ENCODE measurements around the gene NFYA. TPM values are rescaled to one million over a fixed set of nuclear protein-coding genes. Genes with fewer than 3 reads are reported as not detected.

NFYA gene
- polyA plus RNA-seq, 3 donors, result 9.7 to 21.4 (median 10.7) TPM

GRCh38 chr6:41025966-41026530, 46.7 kb upstream of the NFYA start:
- Mint-ChIP-seq H3K27me3 (ENCODE audit: low read depth in 3 of 3) (peaks cover 0 to 5% (median 4%) of the 10 kb centered on the region in 3 donors), H3K27ac (peak overlapping the region in 1 of 7 donors; percentile 39), H3K9me3 (peaks cover 0 to 2% (median 0%) of the 10 kb centered on the region in 7 donors), H3K4me3 (no peak overlapping the region), H3K4me1 (peaks cover 28% of the 10 kb centered on the region), H3K36me3 (no peaks in the 10 kb centered on the region)
- no peak overlapping the region for H3K9ac ChIP-seq (ENCODE audit: insufficient read depth, low read length, poor library complexity, severe bottlenecking)
- H3K4me1 ChIP-seq (ENCODE audit: control insufficient read depth in 1 of 2, insufficient read depth in 2 of 2, low read length in 2 of 2), result peaks cover 22 to 27% of the 10 kb centered on the region in 2 donors
- no peak overlapping the region for H3K27ac ChIP-seq (ENCODE audit: low read depth in 1 of 2, low read length in 2 of 2)
- H3K9me3 ChIP-seq (replicated peaks in 1 of 2; ENCODE audit: control insufficient read depth in 1 of 2, insufficient read depth in 1 of 2, low read length in 2 of 2), result no peaks in the 10 kb centered on the region
- TF ChIP-seq, protein P1, sequence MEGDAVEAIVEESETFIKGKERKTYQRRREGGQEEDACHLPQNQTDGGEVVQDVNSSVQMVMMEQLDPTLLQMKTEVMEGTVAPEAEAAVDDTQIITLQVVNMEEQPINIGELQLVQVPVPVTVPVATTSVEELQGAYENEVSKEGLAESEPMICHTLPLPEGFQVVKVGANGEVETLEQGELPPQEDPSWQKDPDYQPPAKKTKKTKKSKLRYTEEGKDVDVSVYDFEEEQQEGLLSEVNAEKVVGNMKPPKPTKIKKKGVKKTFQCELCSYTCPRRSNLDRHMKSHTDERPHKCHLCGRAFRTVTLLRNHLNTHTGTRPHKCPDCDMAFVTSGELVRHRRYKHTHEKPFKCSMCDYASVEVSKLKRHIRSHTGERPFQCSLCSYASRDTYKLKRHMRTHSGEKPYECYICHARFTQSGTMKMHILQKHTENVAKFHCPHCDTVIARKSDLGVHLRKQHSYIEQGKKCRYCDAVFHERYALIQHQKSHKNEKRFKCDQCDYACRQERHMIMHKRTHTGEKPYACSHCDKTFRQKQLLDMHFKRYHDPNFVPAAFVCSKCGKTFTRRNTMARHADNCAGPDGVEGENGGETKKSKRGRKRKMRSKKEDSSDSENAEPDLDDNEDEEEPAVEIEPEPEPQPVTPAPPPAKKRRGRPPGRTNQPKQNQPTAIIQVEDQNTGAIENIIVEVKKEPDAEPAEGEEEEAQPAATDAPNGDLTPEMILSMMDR (IDR thresholded peaks at IDR 0.05), result no peak
- no peak overlapping the region for H2AFZ ChIP-seq (ENCODE audit: insufficient read depth, low read depth, low read length, poor library complexity, severe bottlenecking)
- H3K79me2 ChIP-seq (ENCODE audit: insufficient read depth, low read length), result no peaks in the 10 kb centered on the region
- no peaks in the 10 kb centered on the region for H4K20me1 ChIP-seq (ENCODE audit: insufficient read depth, low read length)
- no peak for DNase-seq
- 100% methylated on average over 1 of the region's 3 CpGs for WGBS (ENCODE audit: insufficient coverage)
- H3K4me3 ChIP-seq (replicated peaks in 1 of 3; ENCODE audit: low read depth in 2 of 3, low read length in 3 of 3), result no peak overlapping the region
- H3K27me3 ChIP-seq (ENCODE audit: control insufficient read depth in 2 of 2, insufficient read depth in 2 of 2, low read length in 2 of 2), result no peaks in the 10 kb centered on the region
- no peak overlapping the region for H3K4me2 ChIP-seq (replicated peaks; ENCODE audit: extremely low read depth, low read length, poor library complexity, severe bottlenecking)
- intact Hi-C loops (cut with micrococcal nuclease), result no loop called here
- no peaks in the 10 kb centered on the region for H3K36me3 ChIP-seq (replicated peaks in 1 of 2; ENCODE audit: control insufficient read depth in 1 of 2, insufficient read depth in 2 of 2, low read length in 2 of 2)

- Histone ChIP-seq H3K27ac (ENCODE audit: low read depth in 1 of 2, low read length in 2 of 2) (no peak overlapping the region), H4K20me1 (ENCODE audit: insufficient read depth, low read length) (no peaks in the 10 kb centered on the region), H3K4me2 (replicated peaks; ENCODE audit: extremely low read depth, low read length, poor library complexity, severe bottlenecking) (peak overlapping the region; percentile 90), H3K4me1 (ENCODE audit: control insufficient read depth in 1 of 2, insufficient read depth in 2 of 2, low read length in 2 of 2) (peaks cover 22 to 27% of the 10 kb centered on the region in 2 donors), H3K9me3 (replicated peaks in 1 of 2; ENCODE audit: control insufficient read depth in 1 of 2, insufficient read depth in 1 of 2, low read length in 2 of 2) (no peaks in the 10 kb centered on the region), H3K79me2 (ENCODE audit: insufficient read depth, low read length) (no peaks in the 10 kb centered on the region), H3K9ac (ENCODE audit: insufficient read depth, low read length, poor library complexity, severe bottlenecking) (no peak overlapping the region), H3K36me3 (replicated peaks in 1 of 2; ENCODE audit: control insufficient read depth in 1 of 2, insufficient read depth in 2 of 2, low read length in 2 of 2) (no peaks in the 10 kb centered on the region), H3K4me3 (replicated peaks in 1 of 3; ENCODE audit: low read depth in 2 of 3, low read length in 3 of 3) (peak overlapping the region in 2 of 3 experiments; percentile 30 to 76), H2AFZ (ENCODE audit: insufficient read depth, low read depth, low read length, poor library complexity, severe bottlenecking) (peak overlapping the region; percentile 96), H3K27me3 (ENCODE audit: control insufficient read depth in 2 of 2, insufficient read depth in 2 of 2, low read length in 2 of 2) (no peaks in the 10 kb centered on the region)
- intact Hi-C loops (cut with micrococcal nuclease), result loop anchor here in 1 of 2 donors (1.0 kb wide), 1 partner anchor 21 kb away; no protein-coding TSS in a partner anchor
- Mint-ChIP-seq H3K36me3 (no peaks in the 10 kb centered on the region), H3K4me1 (peaks cover 28% of the 10 kb centered on the region), H3K4me3 (peak overlapping the region; percentile 79 to 96), H3K27ac (peak overlapping the region in 3 of 7 donors; percentile 7 to 83 (median 52)), H3K27me3 (ENCODE audit: low read depth in 3 of 3) (peaks cover 0 to 5% (median 4%) of the 10 kb centered on the region in 3 donors), H3K9me3 (peaks cover 0 to 2% (median 0%) of the 10 kb centered on the region in 7 donors)
- TF ChIP-seq, protein P1 (IDR thresholded peaks at IDR 0.05), result no peak
- WGBS (ENCODE audit: insufficient coverage), result no CpG with 5 or more reads among the region's 4 CpGs
- no peak for DNase-seq
Observed at GRCh38 chr6:41027241-41027640, 45.5 kb upstream of the NFYA start.

Measured in CD14-positive monocyte (primary cell).